H1 (cell line): ENCODE measurements around the gene GRAMD2A. TPM values are rescaled to one million over a fixed set of nuclear protein-coding genes. Genes with fewer than 3 reads are reported as not detected.

ENCODE experiments used
- ATF2 ChIP-seq: IDR thresholded peaks from 2 replicates; pipeline ENCODE4 v1.6.1; 2012; ENCODE audit warnings: low read length, inconsistent platforms
- E2F6 ChIP-seq: IDR thresholded peaks from 2 replicates; pipeline ENCODE4 v1.6.1; 2012; ENCODE audit warnings: inconsistent platforms
- KDM1A ChIP-seq: fragments of 200-600, 300-600 bp; sonication (generic); IDR thresholded peaks from 2 replicates; pipeline ENCODE4 v1.7.1; 2016; ENCODE audit warnings: mild to moderate bottlenecking, low read length, borderline replicate concordance
- NANOG ChIP-seq: IDR thresholded peaks from 2 replicates; pipeline ENCODE4 v1.6.1; 2011; ENCODE audit warnings: low read length, low read depth, mild to moderate bottlenecking, inconsistent platforms; ENCODE audit not compliant: insufficient read depth, poor library complexity, severe bottlenecking
- PHF8 ChIP-seq: fragments of 200-600 bp; sonication (generic); conservative IDR thresholded peaks from 2 replicates; pipeline ENCODE4 v1.7.1; 2012; ENCODE audit warnings: low read depth, mild to moderate bottlenecking, inconsistent platforms, low read length, moderate library complexity
- POU5F1 ChIP-seq: IDR thresholded peaks from 2 replicates; pipeline ENCODE4 v1.6.1; 2011; ENCODE audit warnings: low read depth, mild to moderate bottlenecking, low read length, moderate library complexity
- TBP ChIP-seq: IDR thresholded peaks from 2 replicates; pipeline ENCODE4 v1.6.1; 2011; ENCODE audit warnings: low read depth, low read length, improper control_type of control experiment
- YY1 ChIP-seq: IDR thresholded peaks from 2 replicates; pipeline ENCODE4 v1.6.1; 2011; ENCODE audit warnings: low read depth, mild to moderate bottlenecking, low read length
- polyA plus RNA-seq, 7 experiments: library from polyadenylated mRNA; depleted of rRNA in 3 of 7; stranded (reverse) in 5 of 7; unstranded in 2 of 7; fragments of >200 nt in 5 of 7; fragments of 200-250 nt in 2 of 7; gene quantifications; 1 replicate in 5 of 7; 2 replicates in 1 of 7; 4 replicates in 1 of 7; pipeline versions ENCODE4 v1.2.1 to v1.2.3, GENCODE V29; 2011 to 2013; ENCODE audit warnings: missing spikeins in 2 of 7, mixed read lengths in 2 of 7
- total RNA-seq: library from RNA; stranded (reverse); fragmentation: NEBNext Ultra II Directional; extraction: Animal tissue kit (Norgen Biotek cat#: 25700); gene quantifications from 2 replicates; pipeline ENCODE4 v1.2.1, GENCODE V29; 2021

GRAMD2A gene
- total and polyA plus RNA-seq, 2 of the 8 experiments (the other 6 are each of a cell fraction or from before 2014, with no cell fraction given) = 0.57 to 1.5 TPM

GRCh38 chr15:72166716-72167417, 30.7 kb downstream of the GRAMD2A start (continued):
- TF ChIP-seq E2F6 (no peak), PHF8 (no peak), TBP (no peak), KDM1A (no peak), POU5F1 (no peak), NANOG (no peak), ATF2 (no peak), YY1 (no peak)
